Thymus (tissue), 11 donors: Measurements from ENCODE around the gene HARBI1. TPM values are rescaled to one million over a fixed set of nuclear protein-coding genes. Genes with fewer than 3 reads are reported as not detected.

ENCODE experiments used
- DNase-seq, 9 donors: peaks; one replicate each; pipeline ENCODE4 v3.0.0-alpha.2; 2013; ENCODE audit warnings: low spot score in 9 of 9, low read depth in 6 of 9, missing footprints in 1 of 9
- H3K27ac ChIP-seq, 2 donors: one replicate each; pipeline ENCODE4 v1.5.1; 2013; ENCODE audit warnings: control low read depth in 1 of 2, low read depth in 1 of 2, low read length in 1 of 2, mild to moderate bottlenecking in 1 of 2, moderate library complexity in 1 of 2
- H3K27me3 ChIP-seq, 2 donors: one replicate each; pipeline ENCODE4 v1.5.1; 2013; ENCODE audit warnings: low read length in 1 of 2; ENCODE audit not compliant: control insufficient read depth in 2 of 2, insufficient read depth in 1 of 2
- H3K36me3 ChIP-seq, 2 donors: one replicate each; pipeline ENCODE4 v1.5.1; 2013; ENCODE audit warnings: low read length in 1 of 2, mild to moderate bottlenecking in 1 of 2, moderate library complexity in 1 of 2; ENCODE audit not compliant: control insufficient read depth in 2 of 2, insufficient read depth in 2 of 2
- H3K4me1 ChIP-seq, 2 donors: one replicate each; pipeline ENCODE4 v1.5.1; 2013; ENCODE audit warnings: low read length in 2 of 2; ENCODE audit not compliant: control insufficient read depth in 2 of 2, insufficient read depth in 2 of 2
- H3K4me3 ChIP-seq, 2 donors: one replicate each; pipeline ENCODE4 v1.5.1; 2013; ENCODE audit warnings: low read length in 2 of 2, control low read depth in 1 of 2, mild to moderate bottlenecking in 1 of 2
- H3K9me3 ChIP-seq, 2 donors: one replicate each; pipeline ENCODE4 v1.5.1; 2013; ENCODE audit warnings: low read length in 1 of 2, mild to moderate bottlenecking in 1 of 2; ENCODE audit not compliant: control insufficient read depth in 2 of 2, insufficient read depth in 1 of 2
- WGBS: extraction: QIAGEN DNeasy Blood & Tissue Kit; methylation state at CpG from one replicate; pipeline ENCODE4 v1.1.7; 2013; 5-methylcytosine and 5-hydroxymethylcytosine counted together
- polyA plus RNA-seq: library from polyadenylated mRNA; stranded (reverse); fragments of 200-250 nt; gene quantifications from one replicate; pipeline ENCODE4 v1.2.3, GENCODE V29; 2013
- total RNA-seq: library from RNA; stranded (reverse); fragments of 120-200 nt; gene quantifications from one replicate; pipeline ENCODE4 v1.2.4, GENCODE V29; 2013
- donor health status: healthy.

The HARBI1 gene
- total and polyA plus RNA-seq, 2 donors = 3.6 to 4.7 TPM

- 94% methylated on average over 2 of the region's 2 CpGs for WGBS
Observed at GRCh38 chr11:46570790-46571398, 46.1 kb downstream of the HARBI1 start.

GRCh38 chr11:46565232-46565840, 51.7 kb downstream of the HARBI1 start:
- Histone ChIP-seq H3K9me3 (peaks cover 0 to 5% of the 10 kb centered on the region in 2 donors), H3K4me1 (peaks cover 3 to 14% of the 10 kb centered on the region in 2 donors), H3K27me3 (no peaks in the 10 kb centered on the region), H3K27ac (no peak overlapping the region), H3K36me3 (no peaks in the 10 kb centered on the region), H3K4me3 (no peak overlapping the region)
- WGBS = 92% methylated on average over 7 of the region's 7 CpGs
- DNase-seq = no peak

More at GRCh38 chr11:46570790-46571398, 46.1 kb downstream of the HARBI1 start:
- no peaks in the 10 kb centered on the region for H3K4me1 ChIP-seq
- peaks cover 0 to 5% of the 10 kb centered on the region in 2 donors for H3K9me3 ChIP-seq
- H3K27ac ChIP-seq = no peak overlapping the region
- no peak for DNase-seq
- H3K36me3 ChIP-seq = peaks cover 0 to 3% of the 10 kb centered on the region in 2 donors
- H3K27me3 ChIP-seq = no peaks in the 10 kb centered on the region
- no peak overlapping the region for H3K4me3 ChIP-seq

- Histone ChIP-seq H3K9me3 (peaks cover 0 to 5% of the 10 kb centered on the region in 2 donors), H3K27me3 (no peaks in the 10 kb centered on the region), H3K4me3 (no peak overlapping the region), H3K27ac (no peak overlapping the region), H3K4me1 (peaks cover 3 to 14% of the 10 kb centered on the region in 2 donors), H3K36me3 (no peaks in the 10 kb centered on the region)
- no peak for DNase-seq
- WGBS = 98% methylated on average over 1 of the region's 1 CpG
Observed at GRCh38 chr11:46564459-46564858, 52.6 kb downstream of the HARBI1 start.

GRCh38 chr11:46562527-46562926, 54.5 kb downstream of the HARBI1 start:
- Histone ChIP-seq H3K9me3 (peaks cover 0 to 2% of the 10 kb centered on the region in 2 donors), H3K4me3 (no peak overlapping the region), H3K4me1 (peaks cover 5 to 15% of the 10 kb centered on the region in 2 donors), H3K27ac (no peak overlapping the region), H3K36me3 (no peaks in the 10 kb centered on the region), H3K27me3 (no peaks in the 10 kb centered on the region)
- 98% methylated on average over 5 of the region's 5 CpGs for WGBS
- no peak for DNase-seq

GRCh38 chr11:46560300-46560991, 56.6 kb downstream of the HARBI1 start:
- under 1% methylated on average over 6 of the region's 6 CpGs for WGBS
- no peaks in the 10 kb centered on the region for H3K9me3 ChIP-seq
- peak overlapping the region; percentile 53 to 89 for H3K27ac ChIP-seq
- no peaks in the 10 kb centered on the region for H3K36me3 ChIP-seq
- peak; percentile 12 to 74 (median 37) for DNase-seq
- H3K4me1 ChIP-seq = peaks cover 5 to 18% of the 10 kb centered on the region in 2 donors
- H3K4me3 ChIP-seq = peak overlapping the region; percentile 36 to 44
- H3K27me3 ChIP-seq = no peaks in the 10 kb centered on the region

GRCh38 chr11:46559815-46560214, 57.2 kb downstream of the HARBI1 start:
- Histone ChIP-seq H3K4me1 (peaks cover 5 to 18% of the 10 kb centered on the region in 2 donors), H3K27ac (peak overlapping the region in 1 of 2 donors; percentile 89), H3K9me3 (no peaks in the 10 kb centered on the region), H3K36me3 (no peaks in the 10 kb centered on the region), H3K27me3 (no peaks in the 10 kb centered on the region), H3K4me3 (peak overlapping the region in 1 of 2 donors; percentile 44)
- no peak for DNase-seq
- WGBS = 38% methylated on average over 1 of the region's 1 CpG

- DNase-seq = no peak
- H3K36me3 ChIP-seq = no peaks in the 10 kb centered on the region
- no peak overlapping the region for H3K4me3 ChIP-seq
- H3K27ac ChIP-seq = no peak overlapping the region
- peaks cover 5 to 18% of the 10 kb centered on the region in 2 donors for H3K4me1 ChIP-seq
- no peaks in the 10 kb centered on the region for H3K9me3 ChIP-seq
- no peaks in the 10 kb centered on the region for H3K27me3 ChIP-seq
- WGBS = 94% methylated on average over 7 of the region's 7 CpGs
Observed at GRCh38 chr11:46557684-46558151, 59.3 kb downstream of the HARBI1 start.

- peak overlapping the region in 1 of 2 donors; percentile 52 for H3K27ac ChIP-seq
- DNase-seq = no peak
- H3K9me3 ChIP-seq = no peaks in the 10 kb centered on the region
- no peaks in the 10 kb centered on the region for H3K27me3 ChIP-seq
- peaks cover 2 to 4% of the 10 kb centered on the region in 2 donors for H3K4me1 ChIP-seq
- H3K36me3 ChIP-seq = no peaks in the 10 kb centered on the region
- no peak overlapping the region for H3K4me3 ChIP-seq
- WGBS = 15% methylated on average over 2 of the region's 2 CpGs
Observed at GRCh38 chr11:46555267-46556054, 61.6 kb downstream of the HARBI1 start.
